OCI-LY7 (cell line): ENCODE measurements around the gene DCD.

Experiments
- EZH2phosphoT487 ChIP-seq: fragments of 200-600 bp; sonication (generic); IDR thresholded peaks from 2 replicates; pipeline ENCODE4 v1.6.1; 2018; ENCODE audit warnings: low read depth, borderline replicate concordance, mild to moderate bottlenecking, mixed run types, antibody characterized with exemption, low read length, moderate library complexity, mixed read lengths
- TF ChIP-seq, protein P1 (sequence below): fragments of 200-600 bp; sonication (generic); conservative IDR thresholded peaks from 2 replicates; pipeline ENCODE4 v1.5.1; 2014; ENCODE audit warnings: mild to moderate bottlenecking, antibody characterized with exemption, low read length, moderate library complexity, mixed read lengths

DNA sequence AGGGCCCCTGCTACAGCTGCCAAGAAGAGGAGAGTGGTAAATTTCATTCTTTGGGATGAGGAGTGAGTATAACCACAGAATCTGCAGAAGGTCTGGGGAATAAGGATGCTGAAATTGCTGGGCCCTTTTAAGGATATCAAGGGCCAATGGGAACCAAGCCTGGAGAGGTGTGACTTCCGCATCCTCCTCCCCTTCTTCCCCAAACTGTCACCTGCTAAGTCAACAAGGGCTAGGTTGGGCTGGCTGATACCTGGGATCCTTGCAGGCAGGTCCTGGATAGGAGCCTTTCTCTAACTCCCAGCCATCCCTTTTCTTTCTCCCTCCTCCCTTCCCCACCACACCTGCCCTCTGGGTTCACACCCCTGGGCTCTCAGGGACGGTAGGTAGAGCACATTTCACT is 13.4 kb downstream of the DCD start, which contains the start of gene LACRT:
- TF ChIP-seq, protein P1, sequence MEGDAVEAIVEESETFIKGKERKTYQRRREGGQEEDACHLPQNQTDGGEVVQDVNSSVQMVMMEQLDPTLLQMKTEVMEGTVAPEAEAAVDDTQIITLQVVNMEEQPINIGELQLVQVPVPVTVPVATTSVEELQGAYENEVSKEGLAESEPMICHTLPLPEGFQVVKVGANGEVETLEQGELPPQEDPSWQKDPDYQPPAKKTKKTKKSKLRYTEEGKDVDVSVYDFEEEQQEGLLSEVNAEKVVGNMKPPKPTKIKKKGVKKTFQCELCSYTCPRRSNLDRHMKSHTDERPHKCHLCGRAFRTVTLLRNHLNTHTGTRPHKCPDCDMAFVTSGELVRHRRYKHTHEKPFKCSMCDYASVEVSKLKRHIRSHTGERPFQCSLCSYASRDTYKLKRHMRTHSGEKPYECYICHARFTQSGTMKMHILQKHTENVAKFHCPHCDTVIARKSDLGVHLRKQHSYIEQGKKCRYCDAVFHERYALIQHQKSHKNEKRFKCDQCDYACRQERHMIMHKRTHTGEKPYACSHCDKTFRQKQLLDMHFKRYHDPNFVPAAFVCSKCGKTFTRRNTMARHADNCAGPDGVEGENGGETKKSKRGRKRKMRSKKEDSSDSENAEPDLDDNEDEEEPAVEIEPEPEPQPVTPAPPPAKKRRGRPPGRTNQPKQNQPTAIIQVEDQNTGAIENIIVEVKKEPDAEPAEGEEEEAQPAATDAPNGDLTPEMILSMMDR = no peak
- no peak for TF ChIP-seq EZH2phosphoT487
